ENCODE measurements around the gene MAPT. TPM values are rescaled to one million over a fixed set of nuclear protein-coding genes. Genes with fewer than 3 reads are reported as not detected.
A peak's percentile ranks its signal among the peaks of the same experiment; 100 is the strongest.

MAPT gene
- polyA plus RNA-seq, 3 donors, result 0.04 TPM; not detected in 2

- Histone ChIP-seq H3K79me2 (ENCODE audit: insufficient read depth, low read length) (no peaks in the 10 kb centered on the region), H3K27me3 (ENCODE audit: control insufficient read depth in 2 of 2, insufficient read depth in 2 of 2, low read length in 2 of 2) (no peaks in the 10 kb centered on the region), H3K9ac (ENCODE audit: insufficient read depth, low read length, poor library complexity, severe bottlenecking) (no peak overlapping the region), H4K20me1 (ENCODE audit: insufficient read depth, low read length) (peaks cover 34% of the 10 kb centered on the region), H3K4me1 (ENCODE audit: control insufficient read depth in 1 of 2, insufficient read depth in 2 of 2, low read length in 2 of 2) (peaks cover 24 to 26% of the 10 kb centered on the region in 2 donors), H3K27ac (ENCODE audit: low read depth in 1 of 2, low read length in 2 of 2) (peak overlapping the region in 1 of 2 donors; percentile 77), H3K4me2 (replicated peaks; ENCODE audit: extremely low read depth, low read length, poor library complexity, severe bottlenecking) (no peak overlapping the region), H3K36me3 (replicated peaks in 1 of 2; ENCODE audit: control insufficient read depth in 1 of 2, insufficient read depth in 2 of 2, low read length in 2 of 2) (peaks cover 43 to 63% of the 10 kb centered on the region in 2 donors), H3K9me3 (replicated peaks in 1 of 2; ENCODE audit: control insufficient read depth in 1 of 2, insufficient read depth in 1 of 2, low read length in 2 of 2) (no peaks in the 10 kb centered on the region), H2AFZ (ENCODE audit: insufficient read depth, low read depth, low read length, poor library complexity, severe bottlenecking) (no peak overlapping the region), H3K4me3 (replicated peaks in 1 of 3; ENCODE audit: low read depth in 2 of 3, low read length in 3 of 3) (no peak overlapping the region)
- Mint-ChIP-seq H3K27me3 (ENCODE audit: low read depth in 3 of 3) (peaks cover 0 to 2% (median 1%) of the 10 kb centered on the region in 3 donors), H3K4me3 (no peak overlapping the region), H3K4me1 (peaks cover 38% of the 10 kb centered on the region), H3K36me3 (peaks cover 52 to 77% of the 10 kb centered on the region in 2 donors), H3K27ac (peak overlapping the region in 5 of 7 donors; percentile 10 to 86 (median 58)), H3K9me3 (no peaks in the 10 kb centered on the region)
- no peak for DNase-seq
- intact Hi-C loops (cut with micrococcal nuclease), result no loop called here
- no peak for TF ChIP-seq CTCF (IDR thresholded peaks at IDR 0.05)
- WGBS (ENCODE audit: insufficient coverage), result no CpG with 5 or more reads among the region's 4 CpGs
Observed at GRCh38 chr17:46027976-46028325, 133.6 kb downstream of the MAPT start.

GRCh38 chr17:46028374-46028773, 134.0 kb downstream of the MAPT start:
- Histone ChIP-seq H4K20me1 (ENCODE audit: insufficient read depth, low read length) (peaks cover 36% of the 10 kb centered on the region), H3K4me2 (replicated peaks; ENCODE audit: extremely low read depth, low read length, poor library complexity, severe bottlenecking) (no peak overlapping the region), H3K27me3 (ENCODE audit: control insufficient read depth in 2 of 2, insufficient read depth in 2 of 2, low read length in 2 of 2) (no peaks in the 10 kb centered on the region), H3K27ac (ENCODE audit: low read depth in 1 of 2, low read length in 2 of 2) (peak overlapping the region in 1 of 2 donors; percentile 77), H2AFZ (ENCODE audit: insufficient read depth, low read depth, low read length, poor library complexity, severe bottlenecking) (no peak overlapping the region), H3K4me3 (replicated peaks in 1 of 3; ENCODE audit: low read depth in 2 of 3, low read length in 3 of 3) (no peak overlapping the region), H3K79me2 (ENCODE audit: insufficient read depth, low read length) (no peaks in the 10 kb centered on the region), H3K36me3 (replicated peaks in 1 of 2; ENCODE audit: control insufficient read depth in 1 of 2, insufficient read depth in 2 of 2, low read length in 2 of 2) (peaks cover 48 to 66% of the 10 kb centered on the region in 2 donors), H3K9ac (ENCODE audit: insufficient read depth, low read length, poor library complexity, severe bottlenecking) (no peak overlapping the region), H3K4me1 (ENCODE audit: control insufficient read depth in 1 of 2, insufficient read depth in 2 of 2, low read length in 2 of 2) (peaks cover 24 to 26% of the 10 kb centered on the region in 2 donors), H3K9me3 (replicated peaks in 1 of 2; ENCODE audit: control insufficient read depth in 1 of 2, insufficient read depth in 1 of 2, low read length in 2 of 2) (no peaks in the 10 kb centered on the region)
- no peak for TF ChIP-seq CTCF (IDR thresholded peaks at IDR 0.05)
- WGBS (ENCODE audit: insufficient coverage), result 90% methylated on average over 2 of the region's 3 CpGs
- Mint-ChIP-seq H3K27me3 (ENCODE audit: low read depth in 3 of 3) (peaks cover 0 to 2% (median 1%) of the 10 kb centered on the region in 3 donors), H3K27ac (peak overlapping the region in 2 of 7 donors; percentile 32 to 58), H3K9me3 (no peaks in the 10 kb centered on the region), H3K4me1 (peaks cover 38% of the 10 kb centered on the region), H3K4me3 (no peak overlapping the region), H3K36me3 (peaks cover 56 to 81% of the 10 kb centered on the region in 2 donors)
- intact Hi-C loops (cut with micrococcal nuclease), result no loop called here
- no peak for DNase-seq
